GM18499 (cell line): Measurements from ENCODE around the gene DCDC1.

Source experiments
- ATAC-seq: cut with Tn5 transposase; IDR thresholded peaks from one replicate; pipeline ENCODE4 v1.9.1; 2021; ENCODE audit warnings: moderate number of reproducible peaks; ENCODE audit not compliant: insufficient read depth, unreplicated experiment

The DCDC1 gene

GRCh38 chr11:31114442-31114841, 255.1 kb downstream of the DCDC1 start:
- no peak for ATAC-seq

GRCh38 chr11:31110830-31111229, 258.7 kb downstream of the DCDC1 start:
- no peak for ATAC-seq

GRCh38 chr11:31109446-31109845, 260.1 kb downstream of the DCDC1 start:
- no peak for ATAC-seq

GRCh38 chr11:31107649-31108048, 261.9 kb downstream of the DCDC1 start:
- ATAC-seq: no peak

- peak; percentile 93 for ATAC-seq
These were observed 262.5 kb downstream of the DCDC1 start for GRCh38 chr11:31106968-31107576.

GRCh38 chr11:31106326-31106725, 263.2 kb downstream of the DCDC1 start:
- no peak for ATAC-seq

- ATAC-seq: no peak
These were observed 266.7 kb downstream of the DCDC1 start for GRCh38 chr11:31102875-31103274.

GRCh38 chr11:31102316-31102715, 267.2 kb downstream of the DCDC1 start:
- ATAC-seq: no peak

- ATAC-seq: no peak
These were observed 273.2 kb downstream of the DCDC1 start for GRCh38 chr11:31096191-31096805.

GRCh38 chr11:31092638-31093037, 276.9 kb downstream of the DCDC1 start:
- ATAC-seq: no peak

- ATAC-seq: no peak
These were observed 280.4 kb downstream of the DCDC1 start for GRCh38 chr11:31089117-31089516.

- ATAC-seq: no peak
These were observed 299.9 kb downstream of the DCDC1 start for GRCh38 chr11:31069447-31070205.

- no peak for ATAC-seq
These were observed 308.7 kb downstream of the DCDC1 start for GRCh38 chr11:31060880-31061279.

- ATAC-seq: no peak
These were observed 310.0 kb downstream of the DCDC1 start for GRCh38 chr11:31059529-31059928.

- ATAC-seq: no peak
These were observed 319.3 kb downstream of the DCDC1 start for GRCh38 chr11:31050061-31050765.

- no peak for ATAC-seq
These were observed 324.2 kb downstream of the DCDC1 start for GRCh38 chr11:31045335-31045734.

- no peak for ATAC-seq
These were observed 339.3 kb downstream of the DCDC1 start for GRCh38 chr11:31030138-31030792.

GRCh38 chr11:31026315-31026714, 343.2 kb downstream of the DCDC1 start:
- no peak for ATAC-seq

GRCh38 chr11:31022080-31022479, 347.5 kb downstream of the DCDC1 start:
- no peak for ATAC-seq

- ATAC-seq: no peak
These were observed 349.8 kb downstream of the DCDC1 start for GRCh38 chr11:31019786-31020185.
